Erythroblast (primary cell): Measurements from ENCODE around the gene CHERP.

Source experiments
- GATA1 ChIP-seq: IDR thresholded peaks from 2 replicates; pipeline ENCODE4 v1.6.1; 2011; ENCODE audit warnings: low read depth, mild to moderate bottlenecking, control low read depth, low read length, moderate library complexity
- POLR2A ChIP-seq: IDR thresholded peaks from 2 replicates; pipeline ENCODE4 v1.6.1; 2011; ENCODE audit warnings: mild to moderate bottlenecking, low read length

DNA sequence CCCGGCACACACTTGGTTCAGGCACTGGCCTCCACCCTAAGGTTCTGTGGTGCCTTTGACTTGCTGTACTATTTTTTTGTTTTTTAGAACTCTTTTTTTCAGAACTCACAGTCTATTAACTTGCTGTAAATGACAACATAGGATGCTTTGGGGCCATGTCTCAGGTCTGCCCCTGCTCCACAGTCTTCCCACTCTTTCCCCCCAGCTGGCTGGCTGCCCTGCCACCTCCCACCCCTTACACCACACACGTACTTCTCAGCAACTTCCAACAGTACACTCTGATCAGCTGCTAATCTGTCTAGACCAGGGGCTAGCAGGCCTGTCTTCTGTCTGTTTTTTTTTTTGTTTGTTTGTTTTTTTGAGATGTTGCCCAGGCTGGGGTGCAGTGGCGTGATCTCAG is 38.0 kb downstream of the CHERP start:
- TF ChIP-seq POLR2A (no peak), GATA1 (no peak)
